GM13977 (cell line): ENCODE measurements around the gene NLRC5.

Source experiments
- DNase-seq: peaks from one replicate; pipeline ENCODE4 v3.0.0; 2012; ENCODE audit warnings: low spot score
- CTCF ChIP-seq: IDR thresholded peaks from 2 replicates; pipeline ENCODE4 v1.5.1; 2012; ENCODE audit warnings: mild to moderate bottlenecking, control low read depth; ENCODE audit not compliant: insufficient read depth; ENCODE audit errors: extremely low read depth, missing control alignments
- in situ Hi-C: fragments of 300-500 bp; cut with MboI; formaldehyde crosslinking; loops from one replicate; pipeline ENCODE4 v1.12.0; 2022; ENCODE audit warnings: low sequenced_read_pairs, low pct_unique_long_range_greater_than_20kb, mixed read lengths, inconsistent platforms; ENCODE audit not compliant: unreplicated experiment

Gene NLRC5

DNA sequence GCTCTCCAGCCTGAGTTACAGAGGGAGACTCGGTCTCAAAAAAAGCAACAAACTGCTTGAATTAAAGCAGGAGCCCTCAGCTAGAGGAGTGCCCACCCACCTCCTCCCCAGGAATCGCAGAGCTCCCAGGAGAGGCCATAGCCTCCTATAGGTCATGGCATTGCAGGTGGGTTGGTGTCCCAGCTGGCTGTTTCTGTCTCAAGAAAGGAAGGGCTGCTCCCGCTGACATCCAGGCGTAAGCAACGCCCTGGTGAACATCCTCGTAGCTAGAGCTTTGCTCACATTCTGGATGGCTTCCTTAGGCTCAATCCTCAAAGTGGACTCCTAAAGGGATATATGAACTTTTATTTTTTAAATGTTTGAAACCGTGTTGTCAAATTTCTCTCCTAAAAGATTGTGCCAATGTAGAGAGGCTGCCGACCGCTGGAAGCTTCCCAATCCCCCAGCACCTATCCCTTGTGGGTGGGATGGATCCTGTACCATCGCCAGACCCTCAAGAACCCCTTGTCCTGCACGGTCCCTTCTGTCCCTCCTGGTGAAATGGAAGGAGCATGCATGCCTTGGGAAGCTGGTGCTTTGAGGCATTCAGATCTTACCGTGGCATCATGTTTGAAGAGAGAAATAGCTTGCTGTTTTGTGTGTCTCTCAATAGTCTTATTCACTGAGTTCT lies 5.9 kb downstream of the NLRC5 start:
- DNase-seq: no peak
- in situ Hi-C loops: no loop called here
- TF ChIP-seq CTCF: no peak

DNA sequence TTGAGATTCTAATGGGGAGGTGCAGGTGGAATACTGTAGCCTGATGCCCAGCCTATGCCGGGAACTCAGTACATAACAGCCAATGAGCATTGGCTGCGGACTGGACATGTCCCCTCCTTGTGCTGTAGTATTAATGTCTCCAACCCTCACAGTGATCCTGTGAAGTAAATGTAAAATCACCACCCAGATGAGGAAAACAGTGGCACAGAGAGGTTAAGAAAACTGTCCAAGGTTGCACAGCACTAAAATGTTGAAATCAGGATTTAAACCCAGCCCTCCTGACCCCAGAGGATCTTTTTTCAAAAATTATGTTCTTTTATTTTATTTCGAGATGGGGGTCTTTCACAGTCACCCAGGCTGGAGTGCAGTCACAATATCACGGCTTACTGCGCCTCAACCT lies 7.9 kb downstream of the NLRC5 start:
- DNase-seq: no peak
- in situ Hi-C loops: no loop called here
- no peak for TF ChIP-seq CTCF

GRCh38 chr16:56997931-56998330 lies 8.6 kb downstream of the NLRC5 start:
- TF ChIP-seq CTCF: no peak
- no peak for DNase-seq
- in situ Hi-C loops: no loop called here

- in situ Hi-C loops: no loop called here
- TF ChIP-seq CTCF: no peak
- no peak for DNase-seq
These were observed 9.0 kb downstream of the NLRC5 start for GRCh38 chr16:56998352-56998751.

DNA sequence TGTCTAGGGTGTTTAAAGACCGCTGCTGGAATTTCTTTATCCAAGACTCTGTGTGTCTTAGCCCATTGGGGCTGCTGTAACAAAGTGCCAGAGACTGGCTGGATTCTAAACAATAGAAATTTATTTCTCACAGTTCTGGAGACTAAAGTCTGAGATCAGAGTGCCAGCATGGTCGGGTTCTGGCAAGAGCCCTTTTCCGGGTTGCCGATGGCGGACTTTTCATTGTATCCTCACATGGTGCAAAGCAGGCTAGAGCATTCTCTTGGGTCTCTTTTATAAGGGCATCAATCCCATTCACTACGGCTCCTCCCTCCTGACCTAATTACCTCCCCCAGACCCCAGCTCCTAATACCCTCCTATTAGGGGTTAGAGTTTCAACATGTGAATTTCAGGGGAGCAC lies 9.5 kb downstream of the NLRC5 start:
- no peak for DNase-seq
- TF ChIP-seq CTCF: no peak
- in situ Hi-C loops: no loop called here

GRCh38 chr16:56999409-57000270 lies 10.3 kb downstream of the NLRC5 start:
- TF ChIP-seq CTCF: no peak
- DNase-seq: no peak
- in situ Hi-C loops: no loop called here
